HG03558 (cell line): ENCODE measurements around the gene NRP2.

ENCODE experiments used
- ATAC-seq: cut with Tn5 transposase; IDR thresholded peaks from one replicate; pipeline ENCODE4 v1.9.1; 2021; ENCODE audit warnings: moderate number of reproducible peaks; ENCODE audit not compliant: unreplicated experiment; ENCODE audit errors: extremely low read depth

The NRP2 gene

GRCh38 chr2:205658572-205658971 lies 23.7 kb upstream of the NRP2 start:
- ATAC-seq: no peak

GRCh38 chr2:205659922-205660321 lies 22.4 kb upstream of the NRP2 start:
- ATAC-seq: no peak

- no peak for ATAC-seq
Observed at GRCh38 chr2:205660521-205661124, 21.7 kb upstream of the NRP2 start.

GRCh38 chr2:205661281-205661680 lies 21.0 kb upstream of the NRP2 start:
- no peak for ATAC-seq

GRCh38 chr2:205662206-205662965 lies 19.9 kb upstream of the NRP2 start:
- ATAC-seq: no peak

- ATAC-seq: no peak
Observed at GRCh38 chr2:205665791-205666190, 16.5 kb upstream of the NRP2 start.

GRCh38 chr2:205670292-205670691 lies 12.0 kb upstream of the NRP2 start:
- no peak for ATAC-seq

- ATAC-seq: no peak
Observed at GRCh38 chr2:205673312-205673711, 9.0 kb upstream of the NRP2 start.

GRCh38 chr2:205675861-205676516 lies 6.3 kb upstream of the NRP2 start:
- ATAC-seq: no peak

- no peak for ATAC-seq
Observed at GRCh38 chr2:205678541-205679142, 3.7 kb upstream of the NRP2 start.

GRCh38 chr2:205679410-205680009 lies 2.8 kb upstream of the NRP2 start:
- ATAC-seq: no peak

- ATAC-seq: no peak
Observed at GRCh38 chr2:205680067-205680466, 2.2 kb upstream of the NRP2 start.

GRCh38 chr2:205680903-205681302 lies 1.4 kb upstream of the NRP2 start:
- ATAC-seq: no peak

- ATAC-seq: no peak
Observed at GRCh38 chr2:205681401-205682238, 681 bp upstream of the NRP2 start.

GRCh38 chr2:205682971-205683501 lies 735 bp downstream of the NRP2 start:
- ATAC-seq: no peak

- no peak for ATAC-seq
Observed at GRCh38 chr2:205683502-205684367, 1.4 kb downstream of the NRP2 start.

- ATAC-seq: no peak
Observed at GRCh38 chr2:205684871-205685313, 2.6 kb downstream of the NRP2 start.

GRCh38 chr2:205685314-205686055 lies 3.2 kb downstream of the NRP2 start:
- ATAC-seq: no peak
